Renal cortex interstitium (tissue), 11 donors: ENCODE data around the gene SARS1. TPM values are rescaled to one million over a fixed set of nuclear protein-coding genes. Genes with fewer than 3 reads are reported as not detected.
"Not testable (repeated sequence)": the region's sequence is repeated elsewhere in the genome, so short reads cannot be mapped to it uniquely, and the experiment has no call there.

Source experiments
- DNase-seq, 11 donors: peaks; one replicate each; pipeline ENCODE4 v3.0.0-alpha.2; 2013; ENCODE audit warnings: low read depth in 9 of 11, low spot score in 4 of 11; ENCODE audit errors: extremely low read depth in 1 of 11
- polyA plus RNA-seq, 3 donors: library from polyadenylated mRNA; unstranded; fragments of 120-200 nt; gene quantifications; one replicate each; pipeline ENCODE4 v1.2.1, GENCODE V29; 2013; ENCODE audit not compliant: insufficient read length in 3 of 3

SARS1 gene
- polyA plus RNA-seq, 3 donors, result 132 to 148 (median 139) TPM

DNA sequence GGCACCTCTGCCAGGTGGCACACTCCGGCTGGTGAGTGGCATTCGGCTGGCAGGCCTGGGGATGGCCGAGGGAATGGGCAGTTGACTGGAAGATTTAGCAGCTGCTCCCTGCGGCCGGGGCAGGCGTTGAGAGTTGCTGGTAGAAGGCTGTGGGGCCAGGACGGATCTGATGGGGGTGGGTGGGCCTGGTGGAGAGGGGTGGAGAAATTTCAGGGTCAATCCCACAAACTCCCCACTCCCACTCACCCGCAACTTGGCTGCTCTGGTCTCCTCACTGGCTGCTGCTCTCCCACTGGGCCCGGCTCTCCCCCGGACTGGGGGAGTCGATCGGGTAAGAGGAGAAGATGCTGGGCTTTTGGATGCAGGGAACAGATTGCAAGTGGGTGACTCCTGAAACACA lies 67.1 kb downstream of the SARS1 start:
- DNase-seq, result no peak

DNA sequence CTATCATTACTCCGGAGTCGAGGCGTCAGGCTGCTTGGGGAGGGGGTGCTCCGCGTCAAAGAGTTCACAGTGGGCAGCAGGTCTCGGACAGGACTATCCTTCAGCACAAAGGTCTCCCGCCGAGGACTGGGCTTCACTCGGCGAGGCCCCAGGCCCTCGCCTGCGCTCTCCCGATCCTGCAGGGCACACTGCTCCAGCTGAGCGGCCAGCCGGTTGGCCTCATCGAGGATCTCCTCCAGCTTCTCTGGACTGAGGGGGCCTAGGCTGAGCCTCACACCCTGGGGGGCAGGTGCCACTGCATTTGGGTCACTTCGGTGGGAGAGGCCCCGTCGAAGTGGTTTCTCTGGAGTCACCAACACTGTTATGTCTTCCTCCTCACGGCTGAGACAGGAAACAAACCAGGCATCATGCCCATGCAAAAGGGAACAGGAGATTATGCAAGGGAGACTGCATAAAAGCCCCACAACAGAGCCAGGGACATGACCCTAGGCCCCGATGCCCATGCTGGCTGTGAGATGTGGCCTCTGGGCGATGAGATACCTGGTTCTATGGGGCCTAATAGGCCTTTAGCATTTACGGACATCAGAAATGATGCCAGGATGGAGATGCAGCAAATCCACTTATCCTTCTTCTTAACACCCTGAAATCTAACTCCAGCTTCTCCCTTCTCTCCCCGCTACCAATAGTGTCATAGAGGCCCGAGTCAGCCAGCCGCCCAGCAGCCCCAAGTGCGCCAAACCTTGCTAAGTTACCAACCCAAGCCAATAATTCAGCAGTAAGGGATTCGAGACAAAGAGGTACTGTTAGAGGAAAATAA lies 68.2 kb downstream of the SARS1 start:
- no peak for DNase-seq

DNA sequence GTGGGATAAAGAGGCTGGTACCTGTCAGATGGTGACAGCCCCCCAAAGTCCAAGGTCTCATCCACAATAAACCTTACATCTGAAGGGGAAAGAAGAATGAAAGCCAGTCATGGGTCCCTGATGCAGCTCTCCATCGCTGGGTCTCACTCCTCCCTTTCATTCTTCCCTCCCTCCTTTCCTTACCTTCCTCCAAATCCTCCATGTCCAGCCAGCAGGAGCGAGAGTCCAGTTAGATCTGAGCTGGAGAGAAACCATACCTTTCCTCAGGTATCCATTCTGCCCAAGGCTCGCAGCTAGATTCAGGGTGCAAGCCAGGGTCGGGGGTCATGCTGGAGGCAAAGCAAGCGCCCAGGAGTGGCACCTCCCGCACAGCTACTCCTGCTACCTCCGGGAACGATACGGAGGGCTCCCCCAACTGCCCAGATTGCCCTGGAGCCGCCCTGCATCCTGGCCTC lies 68.8 kb downstream of the SARS1 start:
- no peak for DNase-seq

DNA sequence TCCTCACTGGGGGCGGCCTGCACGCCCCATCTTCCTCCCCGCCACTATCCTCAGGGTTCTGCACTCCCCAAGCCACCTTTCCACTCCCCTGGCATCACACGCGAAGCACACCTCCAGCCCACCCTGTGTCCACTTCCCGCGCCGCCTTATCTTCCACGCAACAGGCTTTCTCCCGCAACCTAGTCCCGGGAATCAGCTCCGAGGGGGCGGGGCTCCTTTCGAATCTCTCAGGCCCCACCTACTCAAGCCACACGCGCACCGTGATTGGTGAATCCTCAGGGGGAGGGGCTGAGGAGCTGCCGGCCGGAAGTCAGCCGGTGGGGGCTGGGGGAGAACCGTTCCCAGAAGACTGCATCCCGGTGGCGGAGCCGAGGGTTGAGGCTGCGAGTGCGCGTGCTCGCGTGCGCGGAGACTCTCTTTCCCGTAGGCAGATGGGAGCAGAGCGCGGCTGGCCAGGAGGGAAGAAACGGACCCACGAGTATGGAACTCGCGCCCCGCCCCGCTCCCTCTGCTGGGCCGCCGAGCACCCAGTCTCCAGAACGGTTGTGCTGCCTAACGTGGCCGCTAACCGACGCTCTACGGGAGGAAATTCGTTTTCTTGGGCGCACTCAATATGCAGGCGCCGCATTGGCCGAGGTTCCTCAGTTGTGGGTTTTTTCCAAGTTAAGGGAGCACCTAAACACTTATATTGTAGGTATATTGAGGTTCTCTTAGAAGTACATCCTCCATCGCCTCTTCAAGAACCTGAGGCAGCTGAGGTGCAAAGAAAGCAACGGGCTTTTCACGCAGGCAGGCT lies 69.4 kb downstream of the SARS1 start, which contains the start of gene PSRC1:
Gene PSRC1, minus strand, starts transcription at position 194 of the 796 bp plus-strand sequence.
- peak; percentile 80 to 96 (median 93) for DNase-seq

- DNase-seq, result no peak
These were observed 70.3 kb downstream of the SARS1 start for GRCh38 chr1:109283748-109284600.

- DNase-seq, result not testable (repeated sequence)
These were observed 73.0 kb downstream of the SARS1 start for GRCh38 chr1:109286762-109287161.

Other genes with a start within 250 kb of the SARS1 start
- 10 to 100 TPM; 11.8 to 14.8 (median 12.5) TPM for gene WDR47, start 171.8 kb upstream of the SARS1 start, polyA plus RNA-seq
- 10 to 100 TPM; 42.5 to 47.9 (median 43.8) TPM for gene TAF13, start 137.9 kb upstream of the SARS1 start, polyA plus RNA-seq
- gene TMEM167B, start 123.2 kb upstream of the SARS1 start, polyA plus RNA-seq, result 10 to 100 TPM; 39.3 to 40.5 (median 40.4) TPM
- gene ELAPOR1, start 99.8 kb upstream of the SARS1 start, polyA plus RNA-seq, result 1 to 10 TPM; 1.4 to 1.9 (median 1.5) TPM
- gene CELSR2, start 35.6 kb downstream of the SARS1 start, polyA plus RNA-seq, result 10 to 100 TPM; 25.6 to 39.5 (median 34.9) TPM
- 10 to 100 TPM; 25.1 to 32.6 (median 27.1) TPM for gene PSRC1, start 69.2 kb downstream of the SARS1 start, polyA plus RNA-seq
- under 1 TPM in 2 of 3 donors, not detected in 1; 0.11 to 0.39 TPM for gene MYBPHL, start 93.1 kb downstream of the SARS1 start, polyA plus RNA-seq
- gene SORT1, start 184.0 kb downstream of the SARS1 start, polyA plus RNA-seq, result 10 to 100 TPM; 50.9 to 60.4 (median 53.3) TPM
- 100 to 1,000 TPM in 2 of 3 donors, 10 to 100 TPM in 1; 96.1 to 128 (median 106) TPM for gene PSMA5, start 212.5 kb downstream of the SARS1 start, polyA plus RNA-seq